ENCODE data around the gene IFT88. TPM values are rescaled to one million over a fixed set of nuclear protein-coding genes. Genes with fewer than 3 reads are reported as not detected.

IFT88 gene
- polyA plus RNA-seq, 1 donor, result 22.5 TPM

DNA sequence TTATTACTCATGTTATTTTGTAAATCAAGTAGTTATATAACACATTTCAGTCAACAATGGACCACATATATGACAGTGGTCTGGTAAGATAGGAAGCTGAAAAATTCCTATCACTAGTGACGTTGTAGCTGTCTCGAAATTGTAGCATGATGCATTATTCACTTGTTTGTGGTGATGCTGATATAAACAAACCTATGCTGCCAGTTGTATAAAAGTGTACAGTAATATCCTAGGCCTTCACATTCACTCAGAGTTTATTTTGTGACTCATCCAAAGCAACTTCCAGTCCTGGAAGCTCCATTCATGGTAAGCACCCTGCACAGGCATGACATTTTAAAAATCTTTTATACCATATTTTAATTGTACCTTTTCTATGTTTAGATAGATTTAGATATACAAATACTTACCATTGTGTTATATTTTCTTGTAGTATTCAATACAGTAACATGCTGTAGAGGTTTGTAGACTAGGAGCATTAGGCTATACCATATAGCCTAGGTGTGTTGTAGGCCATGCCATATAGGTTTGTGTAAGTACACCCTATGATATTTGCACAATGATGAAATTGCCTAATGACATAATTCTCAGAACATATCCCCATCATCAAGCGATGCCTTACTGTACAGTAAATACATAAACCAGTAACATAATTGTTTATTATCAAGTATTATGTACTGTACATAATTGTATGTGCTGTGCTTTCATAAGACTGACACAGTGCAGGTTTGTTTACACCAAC lies 49.3 kb downstream of the IFT88 start:
- H3K36me3 ChIP-seq (ENCODE audit: control insufficient read depth, insufficient read depth, low read length), result peaks cover 7% of the 10 kb centered on the region
- no peak for DNase-seq
- H3K4me3 ChIP-seq (ENCODE audit: low read length), result no peak overlapping the region
- H3K27me3 ChIP-seq (ENCODE audit: control insufficient read depth, insufficient read depth, low read length), result no peaks in the 10 kb centered on the region
- H3K9me3 ChIP-seq (ENCODE audit: control insufficient read depth, low read depth, low read length), result no peaks in the 10 kb centered on the region
- no CpG with 5 or more reads among the region's 3 CpGs for WGBS (ENCODE audit: insufficient coverage, low lambda C conversion rate)
- no peak overlapping the region for H3K27ac ChIP-seq (ENCODE audit: low read length)
- H3K4me1 ChIP-seq (ENCODE audit: control insufficient read depth, insufficient read depth, low read length), result no peaks in the 10 kb centered on the region

DNA sequence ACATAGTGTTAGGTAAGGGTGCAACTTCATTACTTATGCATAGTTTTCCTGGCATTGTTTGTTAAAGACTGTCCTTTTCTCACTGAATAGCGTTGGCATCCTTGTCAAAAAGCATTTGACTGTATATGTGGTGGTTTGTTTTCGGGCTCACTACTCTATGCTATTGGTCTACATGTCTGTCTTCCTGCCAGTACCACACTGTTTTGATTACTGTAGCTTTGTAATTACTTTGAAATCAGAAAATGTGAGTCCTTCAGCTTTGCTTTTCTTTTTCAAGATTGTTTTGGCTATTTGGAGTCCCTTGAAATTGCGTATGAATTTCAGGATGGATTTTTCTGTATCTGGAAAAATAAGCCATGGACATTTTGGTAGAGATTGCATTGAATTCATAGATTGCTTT lies 56.0 kb downstream of the IFT88 start:
- WGBS (ENCODE audit: insufficient coverage, low lambda C conversion rate), result 100% methylated on average over 2 of the region's 3 CpGs
- no peak overlapping the region for H3K4me3 ChIP-seq (ENCODE audit: low read length)
- H3K36me3 ChIP-seq (ENCODE audit: control insufficient read depth, insufficient read depth, low read length), result peaks cover 16% of the 10 kb centered on the region
- H3K9me3 ChIP-seq (ENCODE audit: control insufficient read depth, low read depth, low read length), result no peaks in the 10 kb centered on the region
- H3K4me1 ChIP-seq (ENCODE audit: control insufficient read depth, insufficient read depth, low read length), result no peaks in the 10 kb centered on the region
- no peak for DNase-seq
- no peaks in the 10 kb centered on the region for H3K27me3 ChIP-seq (ENCODE audit: control insufficient read depth, insufficient read depth, low read length)
- H3K27ac ChIP-seq (ENCODE audit: low read length), result no peak overlapping the region

DNA sequence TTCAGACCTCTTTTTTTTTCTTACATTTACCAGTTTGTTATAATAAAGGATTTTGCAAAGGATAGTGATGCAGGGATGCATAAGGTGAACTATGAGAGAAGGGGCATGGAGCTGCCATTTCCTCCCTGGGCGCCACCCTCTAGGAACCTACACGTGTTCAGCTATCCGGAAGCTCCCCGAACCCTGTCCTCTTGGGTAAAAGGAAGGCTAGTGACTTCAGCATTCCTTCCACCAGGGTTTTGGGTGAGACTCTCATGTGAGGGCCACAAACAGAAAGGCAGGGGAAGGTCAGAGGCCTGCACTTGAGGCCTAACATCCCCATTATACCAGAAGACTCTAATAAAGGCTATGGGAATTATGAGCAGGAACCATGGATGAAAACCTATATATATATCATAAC lies 57.3 kb downstream of the IFT88 start:
- no CpG with 5 or more reads among the region's 4 CpGs for WGBS (ENCODE audit: insufficient coverage, low lambda C conversion rate)

GRCh38 chr13:20633802-20634201 lies 66.8 kb downstream of the IFT88 start:
- no CpG with 5 or more reads among the region's 3 CpGs for WGBS (ENCODE audit: insufficient coverage, low lambda C conversion rate)
- H3K36me3 ChIP-seq (ENCODE audit: control insufficient read depth, insufficient read depth, low read length), result peaks cover 21% of the 10 kb centered on the region
- H3K27me3 ChIP-seq (ENCODE audit: control insufficient read depth, insufficient read depth, low read length), result no peaks in the 10 kb centered on the region
- no peak overlapping the region for H3K4me3 ChIP-seq (ENCODE audit: low read length)
- H3K4me1 ChIP-seq (ENCODE audit: control insufficient read depth, insufficient read depth, low read length), result no peaks in the 10 kb centered on the region
- H3K9me3 ChIP-seq (ENCODE audit: control insufficient read depth, low read depth, low read length), result no peaks in the 10 kb centered on the region
- no peak for DNase-seq
- no peak overlapping the region for H3K27ac ChIP-seq (ENCODE audit: low read length)

More for the DNA sequence above, 57.3 kb downstream of the IFT88 start:
- Histone ChIP-seq H3K36me3 (ENCODE audit: control insufficient read depth, insufficient read depth, low read length) (peaks cover 14% of the 10 kb centered on the region), H3K27ac (ENCODE audit: low read length) (no peak overlapping the region), H3K27me3 (ENCODE audit: control insufficient read depth, insufficient read depth, low read length) (no peaks in the 10 kb centered on the region), H3K4me1 (ENCODE audit: control insufficient read depth, insufficient read depth, low read length) (no peaks in the 10 kb centered on the region), H3K4me3 (ENCODE audit: low read length) (no peak overlapping the region), H3K9me3 (ENCODE audit: control insufficient read depth, low read depth, low read length) (no peaks in the 10 kb centered on the region)
- DNase-seq, result no peak

DNA sequence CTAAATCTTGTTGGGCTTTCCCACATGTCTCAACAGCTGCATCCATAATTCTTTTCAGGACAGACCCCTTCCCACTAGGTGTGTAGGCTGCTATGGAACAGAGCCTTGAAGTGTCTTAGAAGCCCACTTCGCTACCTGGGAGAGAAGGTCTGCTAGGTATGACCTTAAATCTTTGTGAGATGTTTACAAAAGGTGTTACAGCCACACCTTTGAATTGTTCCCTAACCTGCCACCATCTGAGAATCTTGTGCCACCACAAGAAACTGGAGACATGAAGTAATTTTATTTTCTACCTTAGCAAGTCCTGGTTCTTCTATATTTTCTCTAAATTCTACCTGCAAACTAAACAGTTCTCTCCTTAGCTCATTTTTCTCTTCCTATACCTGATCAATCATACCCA lies 69.1 kb downstream of the IFT88 start:
- Histone ChIP-seq H3K27me3 (ENCODE audit: control insufficient read depth, insufficient read depth, low read length) (no peaks in the 10 kb centered on the region), H3K4me1 (ENCODE audit: control insufficient read depth, insufficient read depth, low read length) (no peaks in the 10 kb centered on the region), H3K27ac (ENCODE audit: low read length) (no peak overlapping the region), H3K4me3 (ENCODE audit: low read length) (no peak overlapping the region), H3K36me3 (ENCODE audit: control insufficient read depth, insufficient read depth, low read length) (peaks cover 20% of the 10 kb centered on the region), H3K9me3 (ENCODE audit: control insufficient read depth, low read depth, low read length) (no peaks in the 10 kb centered on the region)
- DNase-seq, result no peak
- WGBS (ENCODE audit: insufficient coverage, low lambda C conversion rate), result no CpG with 5 or more reads among the region's 1 CpG

GRCh38 chr13:20637811-20638210 lies 70.9 kb downstream of the IFT88 start:
- H3K9me3 ChIP-seq (ENCODE audit: control insufficient read depth, low read depth, low read length), result no peaks in the 10 kb centered on the region
- no peaks in the 10 kb centered on the region for H3K4me1 ChIP-seq (ENCODE audit: control insufficient read depth, insufficient read depth, low read length)
- no peak overlapping the region for H3K4me3 ChIP-seq (ENCODE audit: low read length)
- no CpG with 5 or more reads among the region's 5 CpGs for WGBS (ENCODE audit: insufficient coverage, low lambda C conversion rate)
- H3K27ac ChIP-seq (ENCODE audit: low read length), result no peak overlapping the region
- DNase-seq, result no peak
- no peaks in the 10 kb centered on the region for H3K27me3 ChIP-seq (ENCODE audit: control insufficient read depth, insufficient read depth, low read length)
- H3K36me3 ChIP-seq (ENCODE audit: control insufficient read depth, insufficient read depth, low read length), result peaks cover 10% of the 10 kb centered on the region

GRCh38 chr13:20647758-20648157 lies 80.8 kb downstream of the IFT88 start:
- no peaks in the 10 kb centered on the region for H3K27me3 ChIP-seq (ENCODE audit: control insufficient read depth, insufficient read depth, low read length)
- H3K36me3 ChIP-seq (ENCODE audit: control insufficient read depth, insufficient read depth, low read length), result peaks cover 2% of the 10 kb centered on the region
- no peaks in the 10 kb centered on the region for H3K9me3 ChIP-seq (ENCODE audit: control insufficient read depth, low read depth, low read length)
- no peak overlapping the region for H3K27ac ChIP-seq (ENCODE audit: low read length)
- H3K4me3 ChIP-seq (ENCODE audit: low read length), result no peak overlapping the region
- H3K4me1 ChIP-seq (ENCODE audit: control insufficient read depth, insufficient read depth, low read length), result no peaks in the 10 kb centered on the region
- DNase-seq, result no peak
- no CpG with 5 or more reads among the region's 2 CpGs for WGBS (ENCODE audit: insufficient coverage, low lambda C conversion rate)

- H3K4me3 ChIP-seq (ENCODE audit: low read length), result no peak overlapping the region
- WGBS (ENCODE audit: insufficient coverage, low lambda C conversion rate), result 82% methylated on average over 1 of the region's 4 CpGs
- H3K9me3 ChIP-seq (ENCODE audit: control insufficient read depth, low read depth, low read length), result no peaks in the 10 kb centered on the region
- H3K4me1 ChIP-seq (ENCODE audit: control insufficient read depth, insufficient read depth, low read length), result no peaks in the 10 kb centered on the region
- DNase-seq, result no peak
- H3K27me3 ChIP-seq (ENCODE audit: control insufficient read depth, insufficient read depth, low read length), result no peaks in the 10 kb centered on the region
- H3K36me3 ChIP-seq (ENCODE audit: control insufficient read depth, insufficient read depth, low read length), result peaks cover 4% of the 10 kb centered on the region
- no peak overlapping the region for H3K27ac ChIP-seq (ENCODE audit: low read length)
These were observed 86.0 kb downstream of the IFT88 start for GRCh38 chr13:20652946-20653345.

DNA sequence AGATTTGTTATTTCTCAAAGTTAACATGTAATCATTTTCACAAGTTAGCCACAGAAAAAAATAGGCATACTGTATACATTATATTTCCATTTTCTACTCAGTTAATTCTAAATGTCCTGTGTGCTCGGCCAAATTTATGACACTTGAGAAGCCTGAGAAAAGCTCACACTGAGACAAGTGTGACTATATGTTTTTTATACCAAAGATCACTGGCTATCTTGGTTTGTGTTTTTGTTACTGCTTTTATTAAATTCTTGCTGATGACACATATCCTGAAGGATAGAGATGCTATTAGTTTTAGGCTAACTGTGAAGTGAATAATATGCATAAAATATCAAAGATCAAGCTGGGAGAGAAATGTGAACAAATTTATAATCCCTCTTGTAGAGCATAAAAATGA lies 87.2 kb downstream of the IFT88 start:
- H3K4me1 ChIP-seq (ENCODE audit: control insufficient read depth, insufficient read depth, low read length), result no peaks in the 10 kb centered on the region
- DNase-seq, result no peak
- no CpG with 5 or more reads among the region's 1 CpG for WGBS (ENCODE audit: insufficient coverage, low lambda C conversion rate)
- peaks cover 12% of the 10 kb centered on the region for H3K36me3 ChIP-seq (ENCODE audit: control insufficient read depth, insufficient read depth, low read length)
- H3K4me3 ChIP-seq (ENCODE audit: low read length), result no peak overlapping the region
- H3K27ac ChIP-seq (ENCODE audit: low read length), result no peak overlapping the region
- H3K9me3 ChIP-seq (ENCODE audit: control insufficient read depth, low read depth, low read length), result no peaks in the 10 kb centered on the region
- no peaks in the 10 kb centered on the region for H3K27me3 ChIP-seq (ENCODE audit: control insufficient read depth, insufficient read depth, low read length)

- Histone ChIP-seq H3K4me3 (ENCODE audit: low read length) (no peak overlapping the region), H3K4me1 (ENCODE audit: control insufficient read depth, insufficient read depth, low read length) (no peaks in the 10 kb centered on the region), H3K27me3 (ENCODE audit: control insufficient read depth, insufficient read depth, low read length) (no peaks in the 10 kb centered on the region), H3K9me3 (ENCODE audit: control insufficient read depth, low read depth, low read length) (no peaks in the 10 kb centered on the region), H3K36me3 (ENCODE audit: control insufficient read depth, insufficient read depth, low read length) (peaks cover 25% of the 10 kb centered on the region), H3K27ac (ENCODE audit: low read length) (no peak overlapping the region)
- DNase-seq, result no peak
- WGBS (ENCODE audit: insufficient coverage, low lambda C conversion rate), result 100% methylated on average over 1 of the region's 5 CpGs
These were observed 91.6 kb downstream of the IFT88 start for GRCh38 chr13:20658451-20659040.

GRCh38 chr13:20664351-20664750 lies 97.4 kb downstream of the IFT88 start:
- H3K4me1 ChIP-seq (ENCODE audit: control insufficient read depth, insufficient read depth, low read length), result no peaks in the 10 kb centered on the region
- no peak overlapping the region for H3K27ac ChIP-seq (ENCODE audit: low read length)
- H3K4me3 ChIP-seq (ENCODE audit: low read length), result no peak overlapping the region
- H3K36me3 ChIP-seq (ENCODE audit: control insufficient read depth, insufficient read depth, low read length), result peaks cover 19% of the 10 kb centered on the region
- DNase-seq, result no peak
- no peaks in the 10 kb centered on the region for H3K27me3 ChIP-seq (ENCODE audit: control insufficient read depth, insufficient read depth, low read length)
- H3K9me3 ChIP-seq (ENCODE audit: control insufficient read depth, low read depth, low read length), result no peaks in the 10 kb centered on the region
